GM12878 (cell line): ENCODE measurements around the gene SSX2B. TPM values are rescaled to one million over a fixed set of nuclear protein-coding genes. Genes with fewer than 3 reads are reported as not detected.
"Not testable (repeated sequence)": the region's sequence is repeated elsewhere in the genome, so short reads cannot be mapped to it uniquely, and the experiment has no call there.

Experiments used
- ATAC-seq: fragments of 200-7000 bp; cut with Tn5 transposase; 3 replicates; pipeline ENCODE4 v1.9.1; 2020; ENCODE audit warnings: mild to moderate bottlenecking, moderate library complexity
- Bru-seq: library from RNA; stranded (reverse); fragments of 400-500 nt; gene quantifications from one replicate; lab custom pipeline; 2021; lab: Mats Ljungman, UMichigan
- BruChase-seq, 2 experiments: library from RNA; stranded (reverse); fragments of 400-500 nt; gene quantifications; one replicate each; lab custom pipeline; 2021; lab: Mats Ljungman, UMichigan
- BruUV-seq: library from RNA; stranded (reverse); fragments of 400-500 nt; replicated peaks from 2 replicates; lab custom pipeline; 2021; lab: Mats Ljungman, UMichigan
- CTCF ChIA-PET: fragments of 300-600 bp; sonication (Branson Sonifier 250); formaldehyde crosslinking; extraction: SDS; loops from one replicate; lab custom pipeline; 2021; ENCODE audit warnings: inconsistent platforms; lab: Yijun Ruan, JAX
- POLR2A ChIA-PET: fragments of 350-600 bp; formaldehyde crosslinking; extraction: SDS; loops from one replicate; lab custom pipeline; 2021; ENCODE audit warnings: inconsistent platforms; lab: Charles Lee
- RAD21 ChIA-PET: fragments of 300-600 bp; sonication (Branson Sonifier 250); formaldehyde crosslinking; loops from one replicate; lab custom pipeline; 2023; ENCODE audit warnings: antibody characterized with exemption; ENCODE audit not compliant: unreplicated experiment; lab: Charles Lee
- SMC1A ChIA-PET: fragments of 300-600 bp; sonication (Branson Sonifier 250); formaldehyde crosslinking; loops from one replicate; lab custom pipeline; 2023; ENCODE audit not compliant: unreplicated experiment, uncharacterized antibody; lab: Charles Lee
- DNase-seq: peaks from one replicate; pipeline ENCODE4 v3.0.0-alpha.2; 2011; ENCODE audit warnings: low read depth, low spot score
- FAIRE-seq: peaks from 3 replicates; lab custom pipeline; 2011; peaks lifted over from hg19 to GRCh38; lab: Jason Lieb, UNC
- H2AFZ ChIP-seq: 2 replicates; pipeline ENCODE4 v1.6.0; 2011; ENCODE audit warnings: low read depth, low read length, control low read depth; ENCODE audit not compliant: control insufficient read depth
- H3K27ac ChIP-seq: 2 replicates; pipeline ENCODE4 v1.5.1; 2011; ENCODE audit warnings: control low read depth; ENCODE audit not compliant: control insufficient read depth, insufficient read depth
- H3K27me3 ChIP-seq, 2 experiments: replicated peaks in 1 of 2; 2 replicates each; pipeline versions ENCODE4 v1.6.0 to v1.6.1; 2011; ENCODE audit warnings: low read length in 1 of 2; ENCODE audit not compliant: control insufficient read depth in 2 of 2, insufficient read depth in 2 of 2
- H3K36me3 ChIP-seq, 2 experiments: 2 replicates each; pipeline ENCODE4 v1.5.1; 2011; ENCODE audit warnings: low read length in 1 of 2; ENCODE audit not compliant: control insufficient read depth in 2 of 2, insufficient read depth in 2 of 2
- H3K4me1 ChIP-seq: 2 replicates; pipeline ENCODE4 v1.6.1; 2011; ENCODE audit warnings: mild to moderate bottlenecking, low read length, moderate library complexity, mixed read lengths; ENCODE audit not compliant: control insufficient read depth, insufficient read depth
- H3K4me2 ChIP-seq: 2 replicates; pipeline ENCODE4 v1.6.0; 2011; ENCODE audit warnings: control low read depth; ENCODE audit not compliant: control insufficient read depth, insufficient read depth
- H3K4me3 ChIP-seq: fragments of 200-600 bp; sonication (generic); 2 replicates; pipeline ENCODE4 v1.5.1; 2016
- H3K79me2 ChIP-seq: 2 replicates; pipeline ENCODE4 v1.6.0; 2011; ENCODE audit warnings: low read length; ENCODE audit not compliant: control insufficient read depth, insufficient read depth
- H3K9ac ChIP-seq: 2 replicates; pipeline ENCODE4 v1.8.0; 2011; ENCODE audit warnings: low read length, control low read depth, mixed read lengths; ENCODE audit not compliant: control insufficient read depth, insufficient read depth
- H3K9me3 ChIP-seq: replicated peaks from 3 replicates; pipeline ENCODE4 v1.5.1; 2011; ENCODE audit warnings: mild to moderate bottlenecking, low read length; ENCODE audit not compliant: control insufficient read depth, insufficient read depth
- H4K20me1 ChIP-seq: 2 replicates; pipeline ENCODE4 v1.6.0; 2011; ENCODE audit not compliant: control insufficient read depth, insufficient read depth
- WGBS: methylation state at CpG from one replicate; pipeline ENCODE4 v1.1.6; 2016; ENCODE audit warnings: low lambda C conversion rate; ENCODE audit not compliant: insufficient replicate concordance, insufficient coverage; ENCODE audit errors: missing lambda C conversion rate; 5-methylcytosine and 5-hydroxymethylcytosine counted together
- in situ Hi-C: fragments of 300-500 bp; cut with MboI; formaldehyde crosslinking; loops from 9 replicates; pipeline ENCODE4 v1.14.3; 2018; ENCODE audit warnings: mixed read lengths
- intact Hi-C: fragments of 100-400 bp; cut with micrococcal nuclease; formaldehyde crosslinking; loops from one replicate; pipeline ENCODE4 v1.14.2; 2022; ENCODE audit not compliant: unreplicated experiment
- long read RNA-seq, 2 experiments: library from polyadenylated mRNA; unstranded; transcript quantifications; one replicate each; pipeline ENCODE4 v2.0.0, GENCODE V29; 2019 to 2020
- polyA minus RNA-seq, 3 experiments: library from RNA; depleted of rRNA, polyadenylated mRNA; stranded (reverse); fragments of >200 nt; gene quantifications; 2 replicates each; pipeline ENCODE4 v1.2.3, GENCODE V29; 2011
- polyA plus RNA-seq, 11 experiments: library from polyadenylated mRNA; depleted of rRNA in 4 of 11; unstranded in 6 of 11; stranded (reverse) in 5 of 11; fragments of >200 nt; fragmentation: Nextera tagmentation in 4 of 11; fragmentation: Illumina TruSeq in 1 of 11; extraction: Ambion mirVana in 4 of 11; extraction: Trizol in 1 of 11; gene quantifications; 1 replicate in 1 of 11; 2 replicates in 10 of 11; pipeline versions ENCODE4 v1.2.1 to v1.2.3, GENCODE V29; 2011 to 2016; ENCODE audit warnings: inconsistent platforms in 2 of 11, missing spikeins in 2 of 11, low read depth in 1 of 11
- total RNA-seq, 4 experiments: library from RNA; depleted of rRNA in 3 of 4; stranded (reverse); fragments of >200 nt in 3 of 4; fragmentation: Illumina TruSeq in 1 of 4; extraction: Trizol in 1 of 4; gene quantifications; 2 replicates each; pipeline versions ENCODE4 v1.2.1 to v1.2.3, GENCODE V29; 2013 to 2021

Gene SSX2B, protein sequence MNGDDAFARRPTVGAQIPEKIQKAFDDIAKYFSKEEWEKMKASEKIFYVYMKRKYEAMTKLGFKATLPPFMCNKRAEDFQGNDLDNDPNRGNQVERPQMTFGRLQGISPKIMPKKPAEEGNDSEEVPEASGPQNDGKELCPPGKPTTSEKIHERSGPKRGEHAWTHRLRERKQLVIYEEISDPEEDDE
- total RNA-seq (2013; cell fraction: nucleolus; rRNA removed): not detected in 2 replicates
- total RNA-seq (2014; rRNA removed) (not detected in 2 replicates), total RNA-seq (2014; rRNA removed; fragmentation: Illumina TruSeq; extraction: Trizol) (not detected in 2 replicates), total RNA-seq (2021) (not detected in 2 replicates), polyA plus RNA-seq (2011; rRNA removed) (0.19 TPM in 1 of 2 replicates, not detected in the other), polyA plus RNA-seq (2014; fragmentation: Illumina TruSeq; extraction: Trizol) (not detected in 2 replicates), polyA plus RNA-seq (2014; fragmentation: Nextera tagmentation; extraction: Ambion mirVana) (not detected), polyA plus RNA-seq (2014; rRNA removed) (not detected in 2 replicates), polyA plus RNA-seq (2016; fragmentation: Nextera tagmentation; extraction: Ambion mirVana) (not detected), polyA minus RNA-seq (2011; rRNA and poly(A)+ RNA removed) (0.67 TPM in 1 of 2 replicates, not detected in the other), Bru-seq, nascent RNA (not detected), BruChase-seq, experiment 1, labeled RNA remaining after a 6-hour chase (not detected), BruChase-seq, experiment 2, labeled RNA remaining after a 2-hour chase (not detected)
- not detected for polyA plus RNA-seq (2011; ENCODE audit: low read depth)
- polyA plus RNA-seq (2011; cell fraction: cytosol; rRNA removed): 0.15 and 0.21 TPM in 2 replicates
- polyA plus RNA-seq (2011; cell fraction: nucleus; rRNA removed): 0.15 TPM in 1 of 2 replicates, not detected in the other
- polyA plus RNA-seq (2012): not detected in 2 replicates
- polyA minus RNA-seq (2011; cell fraction: cytosol; rRNA and poly(A)+ RNA removed): not detected in 2 replicates
- not detected in 2 replicates for polyA minus RNA-seq (2011; cell fraction: nucleus; rRNA and poly(A)+ RNA removed)
- long read RNA-seq, experiment 1, partial matches to known transcripts: 0 of 1 reads
- long read RNA-seq, experiment 1, other reads (novel, unspliced or antisense): 0 of 1 reads
- long read RNA-seq, experiment 2: 0 reads

GRCh38 chrX:52750952-52751351, at the start of gene SSX2B:
SSX2B (plus strand) TSS chrX:52751252; CDS start chrX:52752681, 1,429 bp downstream.
- in situ Hi-C loops, H3K27me3 ChIP-seq, H2AFZ ChIP-seq, RAD21 ChIA-PET, DNase-seq, H3K4me2 ChIP-seq, POLR2A ChIA-PET, H3K36me3 ChIP-seq, CTCF ChIA-PET, H3K27ac ChIP-seq, intact Hi-C loops, H3K4me1 ChIP-seq, H3K79me2 ChIP-seq, H3K4me3 ChIP-seq, H3K9ac ChIP-seq, SMC1A ChIA-PET, H3K9me3 ChIP-seq, BruUV-seq, FAIRE-seq, H4K20me1 ChIP-seq, ATAC-seq: not testable (repeated sequence)
- no CpG with 5 or more reads among the region's 13 CpGs for WGBS

GRCh38 chrX:52707078-52707477, 44.0 kb upstream of the SSX2B start, which contains the start of gene SSX2:
SSX2 (minus strand) TSS chrX:52707178; CDS start chrX:52705749, 1,429 bp downstream.
- H3K9me3 ChIP-seq, H3K27ac ChIP-seq, SMC1A ChIA-PET, BruUV-seq, RAD21 ChIA-PET, H4K20me1 ChIP-seq, FAIRE-seq, POLR2A ChIA-PET, intact Hi-C loops, H3K4me2 ChIP-seq, CTCF ChIA-PET, DNase-seq, H3K36me3 ChIP-seq, H3K27me3 ChIP-seq, H2AFZ ChIP-seq, H3K4me3 ChIP-seq, H3K79me2 ChIP-seq, H3K4me1 ChIP-seq, H3K9ac ChIP-seq, ATAC-seq, in situ Hi-C loops: not testable (repeated sequence)
- WGBS: no CpG with 5 or more reads among the region's 13 CpGs

GRCh38 chrX:52765983-52766382, 14.9 kb downstream of the SSX2B start:
- 80% methylated on average over 1 of the region's 5 CpGs for WGBS
- FAIRE-seq, SMC1A ChIA-PET: not testable (repeated sequence)

More at GRCh38 chrX:52765983-52766382, 14.9 kb downstream of the SSX2B start:
- H2AFZ ChIP-seq, H3K27me3 ChIP-seq, H3K79me2 ChIP-seq, H3K9me3 ChIP-seq, in situ Hi-C loops, H4K20me1 ChIP-seq, H3K36me3 ChIP-seq, H3K4me2 ChIP-seq, H3K4me1 ChIP-seq, BruUV-seq, H3K9ac ChIP-seq, H3K4me3 ChIP-seq, intact Hi-C loops, POLR2A ChIA-PET, ATAC-seq, H3K27ac ChIP-seq, DNase-seq, RAD21 ChIA-PET, CTCF ChIA-PET: not testable (repeated sequence)
